ENCODE results near the gene CDC42BPG.

The CDC42BPG gene

DNA sequence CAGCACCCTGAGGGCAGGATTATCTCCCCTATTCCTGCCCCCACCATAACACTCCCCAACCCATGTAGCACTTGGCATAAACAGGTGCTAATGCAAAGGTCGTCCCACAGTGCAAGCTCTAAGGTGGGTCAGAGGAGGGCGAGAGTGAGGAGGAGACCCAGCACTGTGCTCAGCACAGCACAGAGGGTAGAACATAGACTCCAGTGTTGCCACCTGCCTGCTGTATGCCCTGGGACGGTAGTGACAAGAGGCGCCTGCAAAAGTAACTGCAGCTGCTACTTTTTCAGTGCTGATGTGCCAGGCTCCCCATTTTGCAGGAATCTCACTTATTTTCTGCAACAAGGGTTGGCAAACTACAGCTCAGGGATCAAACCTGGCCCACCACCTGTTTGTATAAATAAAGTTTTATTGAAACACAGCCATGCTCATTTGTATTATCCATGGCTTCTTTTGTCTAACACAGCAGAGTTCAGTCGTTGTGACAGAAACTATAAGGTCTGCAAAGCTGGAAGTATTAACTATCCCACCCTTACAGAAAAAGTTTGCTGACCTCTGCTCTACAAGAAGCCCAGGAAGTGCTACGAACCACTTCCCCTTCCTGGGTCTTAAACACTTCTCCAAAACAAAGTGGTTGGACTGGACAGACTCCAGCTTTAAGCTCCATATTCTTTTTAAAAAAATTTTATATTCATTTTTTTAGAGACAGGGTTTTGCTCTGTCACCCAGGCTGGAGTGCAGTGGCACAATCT, 16.9 kb upstream of the CDC42BPG start:
- DNase-seq (ENCODE audit: low read depth), result no peak
- TF ChIP-seq CTCF (IDR thresholded peaks at IDR 0.05; ENCODE audit: low read depth, low read length, missing control alignments), result no peak
- in situ Hi-C loops (cut with HindIII; ENCODE audit: low sequenced_read_pairs), result loop anchor here (25.0 kb wide), 1 partner anchor 99 kb away; the partner anchor contains the start of gene PYGM
- H3K4me3 ChIP-seq (ENCODE audit: low read depth, low read length), result no peak overlapping the region

DNA sequence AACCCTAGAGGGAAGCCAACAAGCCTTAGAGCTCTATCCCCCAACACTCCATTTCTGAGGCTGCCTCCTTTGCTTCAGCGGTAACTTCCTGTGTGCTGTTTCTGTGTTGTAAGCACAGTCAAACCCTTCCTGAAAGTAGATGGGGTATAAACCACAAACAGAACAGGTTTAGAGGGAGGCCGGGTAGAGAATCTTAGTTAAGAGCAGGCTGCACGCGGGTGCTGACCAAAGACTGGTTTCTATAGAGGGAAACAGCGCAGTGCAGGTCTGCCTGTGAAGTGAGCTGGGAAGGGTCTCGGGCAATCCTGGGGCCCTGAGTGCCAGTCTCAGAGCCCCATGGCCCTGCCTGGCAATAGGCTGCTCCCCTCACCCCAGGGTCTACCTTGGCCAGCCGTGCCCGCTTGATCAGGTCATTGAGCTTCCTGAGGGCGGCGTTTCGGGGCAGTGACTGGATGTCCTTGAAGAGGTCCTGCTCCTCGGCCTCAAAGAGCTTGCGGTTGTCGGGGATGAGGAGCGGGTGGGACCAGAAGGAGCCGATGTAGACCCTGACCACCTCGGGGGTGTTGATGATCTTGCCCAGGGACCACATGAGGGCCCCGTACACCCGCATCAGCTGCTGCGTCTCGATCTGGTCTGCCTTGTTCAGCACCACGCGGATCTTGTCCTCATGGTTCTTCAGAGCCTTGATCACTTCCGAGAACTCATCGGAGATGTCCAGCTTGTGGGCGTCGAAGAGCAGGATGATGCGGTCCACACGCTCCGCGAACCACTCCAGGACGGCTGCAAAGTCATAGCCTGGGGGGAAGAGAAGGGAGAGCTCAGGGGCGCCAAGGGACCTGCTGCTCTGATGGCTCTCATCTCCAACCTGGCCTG, 15.3 kb upstream of the CDC42BPG start:
- in situ Hi-C loops (cut with HindIII; ENCODE audit: low sequenced_read_pairs), result loop anchor here (25.0 kb wide), 1 partner anchor 97 kb away; the partner anchor contains the start of gene PYGM

DNA sequence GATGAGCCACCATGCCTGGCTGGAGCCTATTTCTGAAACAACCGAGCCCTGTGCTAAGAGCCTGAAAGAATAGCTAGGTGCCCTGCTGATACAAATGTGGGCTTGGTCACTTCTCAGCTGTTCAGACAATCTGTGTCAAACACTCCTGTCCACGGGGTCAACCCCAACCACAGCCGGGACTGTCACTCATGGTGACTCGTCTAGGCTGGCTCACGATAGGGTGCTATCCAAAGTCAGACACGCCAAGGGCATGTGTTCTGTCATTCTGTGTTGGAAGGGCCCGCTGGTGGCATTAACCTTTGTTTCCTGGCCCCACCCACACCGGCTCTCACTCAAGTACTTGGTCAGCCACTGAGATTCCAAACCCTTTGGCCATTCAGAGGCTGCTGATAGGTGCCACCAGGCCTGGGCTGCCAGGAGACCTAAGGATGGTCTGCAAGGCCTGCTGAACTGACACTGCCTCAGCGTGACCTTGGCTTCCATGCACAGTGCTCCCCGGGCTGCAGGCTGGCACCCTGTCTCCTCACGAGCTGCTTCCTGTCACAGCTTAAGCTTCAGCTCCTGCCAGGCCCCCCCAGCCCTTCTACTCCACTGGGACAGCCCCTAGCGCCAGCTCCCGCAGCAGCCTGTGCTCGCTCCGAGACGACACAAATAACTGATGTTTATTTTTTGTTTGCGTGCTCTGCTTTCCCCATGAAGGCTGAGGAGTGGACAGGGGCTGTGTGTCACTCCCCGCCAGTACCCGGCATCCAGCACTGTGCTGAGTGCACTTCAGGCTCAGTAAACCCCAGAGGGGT, 14.2 kb upstream of the CDC42BPG start:
- H3K4me3 ChIP-seq (ENCODE audit: low read depth, low read length), result no peak overlapping the region

More for the DNA sequence above, 15.3 kb upstream of the CDC42BPG start:
- H3K4me3 ChIP-seq (ENCODE audit: low read depth, low read length), result no peak overlapping the region
- no peak for DNase-seq (ENCODE audit: low read depth)
- TF ChIP-seq CTCF (IDR thresholded peaks at IDR 0.05; ENCODE audit: low read depth, low read length, missing control alignments), result no peak

DNA sequence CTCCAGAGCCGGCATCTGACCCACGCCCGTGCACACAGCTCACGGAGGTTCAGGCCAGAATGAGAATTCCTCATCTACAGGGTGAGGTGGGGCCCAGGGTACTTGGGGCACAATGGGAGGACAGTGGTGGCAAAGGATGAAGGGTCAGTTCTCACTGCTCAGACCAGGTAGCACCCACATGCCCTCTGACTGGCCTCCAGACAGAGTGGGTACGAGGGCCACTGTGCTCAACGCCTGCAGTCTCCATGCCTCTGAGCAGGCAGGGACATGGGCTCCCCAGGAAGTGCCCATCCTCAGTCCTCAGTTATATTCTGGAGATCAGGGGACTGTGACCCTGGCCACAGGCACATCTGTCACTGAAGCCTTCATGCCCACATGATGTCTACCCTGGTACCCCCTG, 13.0 kb upstream of the CDC42BPG start:
- in situ Hi-C loops (cut with HindIII; ENCODE audit: low sequenced_read_pairs), result loop anchor here (25.0 kb wide), 1 partner anchor 95 kb away; the partner anchor contains the start of gene PYGM
- TF ChIP-seq CTCF (IDR thresholded peaks at IDR 0.05; ENCODE audit: low read depth, low read length, missing control alignments), result no peak
- no peak for DNase-seq (ENCODE audit: low read depth)
- no peak overlapping the region for H3K4me3 ChIP-seq (ENCODE audit: low read depth, low read length)

More for the DNA sequence above, 14.2 kb upstream of the CDC42BPG start:
- in situ Hi-C loops (cut with HindIII; ENCODE audit: low sequenced_read_pairs), result loop anchor here (25.0 kb wide), 1 partner anchor 96 kb away; the partner anchor contains the start of gene PYGM
- no peak for DNase-seq (ENCODE audit: low read depth)
- no peak for TF ChIP-seq CTCF (IDR thresholded peaks at IDR 0.05; ENCODE audit: low read depth, low read length, missing control alignments)

GRCh38 chr11:64856382-64857227, 12.2 kb upstream of the CDC42BPG start:
- no peak overlapping the region for H3K4me3 ChIP-seq (ENCODE audit: low read depth, low read length)
- TF ChIP-seq CTCF (IDR thresholded peaks at IDR 0.05; ENCODE audit: low read depth, low read length, missing control alignments), result no peak
- DNase-seq (ENCODE audit: low read depth), result no peak
- in situ Hi-C loops (cut with HindIII; ENCODE audit: low sequenced_read_pairs), result loop anchor here (25.0 kb wide), 1 partner anchor 94 kb away; the partner anchor contains the start of gene PYGM
